ENCODE results near the gene GRB7.
"Not testable (repeated sequence)": the region's sequence is repeated elsewhere in the genome, so short reads cannot be mapped to it uniquely, and the experiment has no call there.

Gene GRB7

DNA sequence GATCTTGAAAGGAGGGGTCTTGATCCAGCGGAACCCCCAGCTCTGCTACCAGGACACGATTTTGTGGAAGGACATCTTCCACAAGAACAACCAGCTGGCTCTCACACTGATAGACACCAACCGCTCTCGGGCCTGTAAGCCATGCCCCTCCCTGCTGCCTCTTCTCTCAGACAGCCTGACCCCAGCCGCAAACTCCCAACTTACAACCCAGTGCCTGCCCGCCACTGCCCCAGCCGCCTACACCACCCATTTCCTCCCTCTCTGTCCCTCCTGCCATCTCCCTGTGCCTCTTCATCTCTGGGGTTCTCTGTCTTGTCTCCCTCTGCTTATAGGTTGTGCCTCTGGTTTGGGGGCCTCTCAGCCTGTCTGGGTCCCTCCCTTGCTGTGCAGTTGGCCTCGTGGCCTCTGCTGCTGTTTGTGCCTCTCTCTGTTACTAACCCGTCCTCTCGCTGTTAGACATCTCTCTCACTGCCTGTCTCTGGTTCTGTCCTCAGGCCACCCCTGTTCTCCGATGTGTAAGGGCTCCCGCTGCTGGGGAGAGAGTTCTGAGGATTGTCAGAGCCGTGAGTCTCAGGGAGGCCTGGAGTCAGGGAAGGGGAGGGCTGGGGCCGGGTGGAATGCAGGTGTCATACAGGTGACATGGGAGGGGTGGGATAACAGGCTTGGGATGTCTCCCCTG, 28.3 kb upstream of the GRB7 start:
- DNase-seq (ENCODE audit: low read depth in 2 of 3, low spot score in 1 of 3), result no peak

DNA sequence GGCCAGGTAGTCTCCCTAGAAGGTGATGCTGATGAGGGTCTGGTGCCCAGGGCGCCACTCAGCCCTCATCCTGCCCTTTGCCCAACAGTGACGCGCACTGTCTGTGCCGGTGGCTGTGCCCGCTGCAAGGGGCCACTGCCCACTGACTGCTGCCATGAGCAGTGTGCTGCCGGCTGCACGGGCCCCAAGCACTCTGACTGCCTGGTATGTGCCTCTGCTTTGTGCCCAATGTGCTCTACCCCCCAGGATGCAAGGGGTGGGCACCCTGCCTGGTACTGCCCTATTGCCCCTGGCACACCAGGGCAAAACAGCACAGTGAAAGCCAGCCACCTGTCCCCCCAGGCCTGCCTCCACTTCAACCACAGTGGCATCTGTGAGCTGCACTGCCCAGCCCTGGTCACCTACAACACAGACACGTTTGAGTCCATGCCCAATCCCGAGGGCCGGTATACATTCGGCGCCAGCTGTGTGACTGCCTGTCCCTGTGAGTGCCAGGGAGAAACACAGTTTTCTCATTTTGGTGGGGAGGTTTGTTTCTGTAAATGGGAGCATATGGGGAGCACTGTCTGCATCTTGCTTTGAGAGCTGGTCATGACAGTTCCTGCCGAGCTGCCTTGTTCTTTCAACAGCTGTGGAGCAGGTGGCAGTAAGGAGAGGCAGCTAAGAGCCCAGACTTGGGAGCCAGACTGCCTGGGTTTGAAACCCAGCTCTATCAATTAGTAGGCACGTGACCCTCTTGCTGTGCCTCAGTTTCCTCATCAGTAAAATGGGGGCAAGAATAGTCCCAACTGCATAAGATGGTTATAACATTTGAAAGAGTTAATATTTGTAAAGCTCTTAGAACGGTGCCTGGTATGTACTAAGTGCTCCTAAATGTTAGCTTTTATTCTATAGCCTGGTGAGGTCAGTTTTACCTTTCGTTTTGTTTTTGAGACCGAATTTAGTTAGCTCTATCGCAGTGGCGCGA, 27.5 kb upstream of the GRB7 start:
- no peak for DNase-seq (ENCODE audit: low read depth in 2 of 3, low spot score in 1 of 3)

- not testable (repeated sequence) for DNase-seq (ENCODE audit: low read depth in 2 of 3, low spot score in 1 of 3)
These were observed 26.7 kb upstream of the GRB7 start for GRCh38 chr17:39711071-39711470.

DNA sequence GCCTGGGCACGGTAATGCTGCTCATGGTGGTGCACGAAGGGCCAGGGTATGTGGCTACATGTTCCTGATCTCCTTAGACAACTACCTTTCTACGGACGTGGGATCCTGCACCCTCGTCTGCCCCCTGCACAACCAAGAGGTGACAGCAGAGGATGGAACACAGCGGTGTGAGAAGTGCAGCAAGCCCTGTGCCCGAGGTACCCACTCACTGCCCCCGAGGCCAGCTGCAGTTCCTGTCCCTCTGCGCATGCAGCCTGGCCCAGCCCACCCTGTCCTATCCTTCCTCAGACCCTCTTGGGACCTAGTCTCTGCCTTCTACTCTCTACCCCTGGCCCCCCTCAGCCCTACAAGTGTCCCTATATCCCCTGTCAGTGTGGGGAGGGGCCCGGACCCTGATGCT, 25.9 kb upstream of the GRB7 start:
- DNase-seq (ENCODE audit: low read depth in 2 of 3, low spot score in 1 of 3), result no peak

DNA sequence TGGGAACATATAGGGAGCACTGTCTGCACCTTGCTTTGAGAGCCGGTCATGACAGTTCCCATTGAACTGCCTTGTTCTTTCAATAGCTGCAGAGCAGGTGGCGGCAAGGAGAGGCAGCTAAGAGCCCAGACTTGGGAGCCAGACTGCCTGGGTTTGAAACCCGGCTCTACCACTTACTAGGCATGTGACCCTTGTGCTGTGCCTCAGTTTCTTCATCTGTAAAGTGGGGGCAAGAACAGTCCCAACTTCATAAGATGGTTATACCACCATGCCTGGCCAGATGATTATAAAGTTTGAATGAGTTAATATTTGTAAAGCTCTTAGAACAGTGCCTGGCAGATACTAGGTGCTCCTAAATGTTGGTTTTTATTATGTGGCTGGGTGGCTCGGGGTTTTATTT, 23.5 kb upstream of the GRB7 start:
- DNase-seq (ENCODE audit: low read depth in 2 of 3, low spot score in 1 of 3), result no peak

DNA sequence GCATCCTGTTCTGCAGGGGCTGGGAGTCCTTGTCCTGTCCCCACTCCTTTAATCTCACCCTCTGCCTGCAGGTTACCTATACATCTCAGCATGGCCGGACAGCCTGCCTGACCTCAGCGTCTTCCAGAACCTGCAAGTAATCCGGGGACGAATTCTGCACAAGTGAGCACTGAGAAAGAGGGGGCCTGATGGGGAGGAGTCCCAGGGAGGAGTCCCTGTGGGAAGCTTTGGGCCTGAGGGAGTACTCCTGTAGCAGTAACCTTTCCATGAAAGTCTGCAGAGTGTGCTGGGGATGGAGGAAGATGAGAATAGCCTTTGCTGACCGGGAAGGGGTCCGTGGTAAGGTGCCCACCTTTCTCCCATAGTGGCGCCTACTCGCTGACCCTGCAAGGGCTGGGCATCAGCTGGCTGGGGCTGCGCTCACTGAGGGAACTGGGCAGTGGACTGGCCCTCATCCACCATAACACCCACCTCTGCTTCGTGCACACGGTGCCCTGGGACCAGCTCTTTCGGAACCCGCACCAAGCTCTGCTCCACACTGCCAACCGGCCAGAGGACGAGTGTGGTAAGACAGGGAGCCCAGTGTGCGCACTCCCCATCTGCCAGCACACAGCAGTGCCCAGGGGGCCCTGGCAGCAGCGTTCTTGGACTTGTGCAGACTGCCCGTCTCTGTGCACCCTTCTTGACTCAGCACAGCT, 22.2 kb upstream of the GRB7 start:
- no peak for DNase-seq (ENCODE audit: low read depth in 2 of 3, low spot score in 1 of 3)

DNA sequence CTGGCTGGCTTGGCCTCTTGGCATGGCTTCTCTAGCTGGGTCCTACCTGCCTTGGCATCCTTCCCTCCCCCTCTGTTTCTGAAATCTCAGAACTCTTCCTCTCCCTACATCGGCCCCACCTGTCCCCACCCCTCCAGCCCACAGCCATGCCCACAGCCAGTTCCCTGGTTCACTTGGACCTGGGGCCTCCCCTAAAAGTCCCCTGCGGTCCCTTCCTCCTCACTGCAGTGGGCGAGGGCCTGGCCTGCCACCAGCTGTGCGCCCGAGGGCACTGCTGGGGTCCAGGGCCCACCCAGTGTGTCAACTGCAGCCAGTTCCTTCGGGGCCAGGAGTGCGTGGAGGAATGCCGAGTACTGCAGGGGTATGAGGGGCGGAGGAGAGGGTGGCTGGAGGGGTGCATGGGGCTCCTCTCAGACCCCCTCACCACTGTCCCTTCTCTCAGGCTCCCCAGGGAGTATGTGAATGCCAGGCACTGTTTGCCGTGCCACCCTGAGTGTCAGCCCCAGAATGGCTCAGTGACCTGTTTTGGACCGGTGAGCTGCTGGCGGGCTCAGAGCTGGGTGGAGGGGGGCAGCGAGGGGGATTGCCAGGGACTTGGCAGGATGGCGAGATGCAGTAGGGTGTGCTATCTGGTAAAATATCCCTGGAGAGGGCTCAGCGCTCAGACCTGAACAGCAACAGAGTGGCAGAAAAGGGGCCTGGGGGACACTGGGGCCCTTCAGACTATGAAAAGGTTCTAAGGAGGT, 21.5 kb upstream of the GRB7 start:
- DNase-seq (ENCODE audit: low read depth in 2 of 3, low spot score in 1 of 3), result no peak

DNA sequence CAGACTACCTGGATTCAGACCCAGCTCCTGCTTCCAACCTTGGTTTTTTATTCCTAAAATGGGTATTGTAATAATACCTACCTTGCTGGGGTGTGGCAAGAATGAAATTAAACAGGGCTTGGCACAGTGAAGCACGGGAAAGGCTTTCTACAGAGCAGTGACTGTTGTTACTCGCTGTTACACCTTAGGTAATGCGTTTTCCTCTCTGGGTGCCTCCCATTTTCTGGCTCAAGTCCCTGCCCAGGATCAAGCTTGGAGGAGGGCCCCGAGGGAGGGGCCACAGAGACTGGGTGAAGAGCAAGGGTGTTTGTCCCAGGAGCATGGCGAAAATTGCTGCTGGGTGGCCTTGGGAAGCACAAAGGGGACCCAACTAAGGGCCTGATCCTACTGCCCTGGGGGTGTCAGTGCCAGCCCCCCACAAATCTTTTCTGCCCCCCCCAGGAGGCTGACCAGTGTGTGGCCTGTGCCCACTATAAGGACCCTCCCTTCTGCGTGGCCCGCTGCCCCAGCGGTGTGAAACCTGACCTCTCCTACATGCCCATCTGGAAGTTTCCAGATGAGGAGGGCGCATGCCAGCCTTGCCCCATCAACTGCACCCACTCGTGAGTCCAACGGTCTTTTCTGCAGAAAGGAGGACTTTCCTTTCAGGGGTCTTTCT, 20.7 kb upstream of the GRB7 start:
- DNase-seq (ENCODE audit: low read depth in 2 of 3, low spot score in 1 of 3), result no peak

- DNase-seq (ENCODE audit: low read depth in 2 of 3, low spot score in 1 of 3), result no peak
These were observed 20.1 kb upstream of the GRB7 start for GRCh38 chr17:39717660-39718059.

- no peak for DNase-seq (ENCODE audit: low read depth in 2 of 3, low spot score in 1 of 3)
These were observed 18.0 kb upstream of the GRB7 start for GRCh38 chr17:39719563-39720355.

DNA sequence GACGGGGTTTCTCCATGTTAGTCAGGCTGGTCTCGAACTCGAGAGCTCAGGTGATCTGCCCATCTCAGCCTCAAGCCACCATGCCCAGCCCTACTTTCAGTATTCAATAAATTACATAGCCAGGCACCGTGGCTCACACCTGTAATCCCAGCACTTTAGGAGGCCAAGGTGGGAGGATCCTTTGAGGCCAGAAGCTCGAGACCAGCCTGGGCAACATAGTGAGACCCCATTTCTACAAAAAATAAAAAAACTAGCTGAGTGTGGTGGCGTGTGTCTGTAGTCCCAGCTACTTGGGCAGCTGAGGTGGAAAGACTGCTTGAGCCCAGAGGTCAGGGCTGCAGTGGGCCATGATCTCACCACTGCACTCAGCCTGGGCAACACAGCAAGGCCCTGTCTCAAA, 15.6 kb upstream of the GRB7 start:
- no peak for DNase-seq (ENCODE audit: low read depth in 2 of 3, low spot score in 1 of 3)

DNA sequence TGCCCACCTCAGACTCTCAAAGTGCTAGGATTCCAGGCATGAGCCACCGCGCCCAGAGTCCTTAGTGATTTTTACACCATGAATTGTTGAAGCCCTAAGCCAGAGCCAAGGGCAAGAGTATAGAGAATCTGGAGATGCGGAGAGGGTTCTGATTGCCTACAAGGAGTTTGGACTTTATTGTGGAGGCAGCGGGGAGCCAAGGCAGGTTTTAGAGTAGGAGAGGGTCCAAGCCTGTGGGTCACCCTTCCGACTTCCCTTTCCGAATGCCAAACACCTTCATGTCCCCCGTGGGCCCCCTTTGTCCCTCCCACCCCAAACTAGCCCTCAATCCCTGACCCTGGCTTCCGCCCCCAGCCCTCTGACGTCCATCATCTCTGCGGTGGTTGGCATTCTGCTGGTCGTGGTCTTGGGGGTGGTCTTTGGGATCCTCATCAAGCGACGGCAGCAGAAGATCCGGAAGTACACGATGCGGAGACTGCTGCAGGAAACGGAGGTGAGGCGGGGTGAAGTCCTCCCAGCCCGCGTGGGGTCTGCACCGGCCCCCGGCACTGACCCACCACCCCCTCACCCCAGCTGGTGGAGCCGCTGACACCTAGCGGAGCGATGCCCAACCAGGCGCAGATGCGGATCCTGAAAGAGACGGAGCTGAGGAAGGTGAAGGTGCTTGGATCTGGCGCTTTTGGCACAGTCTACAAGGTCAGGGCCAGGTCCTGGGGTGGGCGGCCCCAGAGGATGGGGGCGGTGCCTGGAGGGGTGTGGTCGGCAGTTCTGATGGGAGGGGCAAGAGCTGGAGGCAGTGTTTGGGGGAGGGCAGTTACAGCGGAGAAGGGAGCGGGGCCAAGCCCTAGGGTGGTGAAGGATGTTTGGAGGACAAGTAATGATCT, 14.5 kb upstream of the GRB7 start:
- DNase-seq (ENCODE audit: low read depth in 2 of 3, low spot score in 1 of 3), result no peak

GRCh38 chr17:39724731-39725130, 13.0 kb upstream of the GRB7 start:
- no peak for DNase-seq (ENCODE audit: low read depth in 2 of 3, low spot score in 1 of 3)

DNA sequence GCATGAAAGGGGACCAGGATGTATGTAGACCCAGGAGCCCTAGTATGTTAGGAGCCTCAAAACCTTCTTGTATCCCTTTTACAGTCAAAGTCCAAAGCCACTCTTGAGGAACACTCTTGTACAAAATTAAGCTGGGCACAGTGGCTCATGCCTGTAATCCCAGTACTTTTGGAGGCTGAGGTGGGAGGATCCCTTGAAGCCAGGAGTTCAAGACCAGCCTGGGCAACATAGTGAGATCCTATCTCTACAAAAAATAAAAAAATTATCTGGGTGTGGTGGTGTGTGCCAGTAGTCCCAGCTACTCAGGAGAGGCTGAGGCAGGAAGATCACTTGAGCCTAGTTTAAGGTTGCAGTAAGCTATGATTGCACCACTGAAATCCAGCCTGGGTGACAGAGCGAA, 11.8 kb upstream of the GRB7 start:
- DNase-seq (ENCODE audit: low read depth in 2 of 3, low spot score in 1 of 3), result not testable (repeated sequence)

DNA sequence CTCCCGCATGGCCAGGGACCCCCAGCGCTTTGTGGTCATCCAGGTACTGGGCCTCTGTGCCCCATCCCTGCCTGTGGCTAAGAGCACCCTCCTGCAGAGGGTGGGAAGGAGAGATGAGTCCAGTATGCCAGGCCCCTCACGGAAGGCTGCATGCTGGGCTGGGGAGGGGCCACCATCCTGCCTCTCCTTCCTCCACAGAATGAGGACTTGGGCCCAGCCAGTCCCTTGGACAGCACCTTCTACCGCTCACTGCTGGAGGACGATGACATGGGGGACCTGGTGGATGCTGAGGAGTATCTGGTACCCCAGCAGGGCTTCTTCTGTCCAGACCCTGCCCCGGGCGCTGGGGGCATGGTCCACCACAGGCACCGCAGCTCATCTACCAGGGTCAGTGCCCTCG, 11.1 kb upstream of the GRB7 start:
- DNase-seq (ENCODE audit: low read depth in 2 of 3, low spot score in 1 of 3), result no peak

DNA sequence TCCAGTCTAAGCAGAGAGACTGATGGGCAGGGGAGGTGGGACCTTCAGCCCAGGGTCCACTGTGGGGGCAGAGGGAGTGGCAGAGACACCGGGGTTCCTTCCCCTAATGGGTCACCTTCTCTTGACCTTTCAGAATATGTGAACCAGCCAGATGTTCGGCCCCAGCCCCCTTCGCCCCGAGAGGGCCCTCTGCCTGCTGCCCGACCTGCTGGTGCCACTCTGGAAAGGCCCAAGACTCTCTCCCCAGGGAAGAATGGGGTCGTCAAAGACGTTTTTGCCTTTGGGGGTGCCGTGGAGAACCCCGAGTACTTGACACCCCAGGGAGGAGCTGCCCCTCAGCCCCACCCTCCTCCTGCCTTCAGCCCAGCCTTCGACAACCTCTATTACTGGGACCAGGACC, 10.2 kb upstream of the GRB7 start:
- no peak for DNase-seq (ENCODE audit: low read depth in 2 of 3, low spot score in 1 of 3)

- DNase-seq (ENCODE audit: low read depth in 2 of 3, low spot score in 1 of 3), result no peak
These were observed 8.4 kb upstream of the GRB7 start for GRCh38 chr17:39729280-39729851.

DNA sequence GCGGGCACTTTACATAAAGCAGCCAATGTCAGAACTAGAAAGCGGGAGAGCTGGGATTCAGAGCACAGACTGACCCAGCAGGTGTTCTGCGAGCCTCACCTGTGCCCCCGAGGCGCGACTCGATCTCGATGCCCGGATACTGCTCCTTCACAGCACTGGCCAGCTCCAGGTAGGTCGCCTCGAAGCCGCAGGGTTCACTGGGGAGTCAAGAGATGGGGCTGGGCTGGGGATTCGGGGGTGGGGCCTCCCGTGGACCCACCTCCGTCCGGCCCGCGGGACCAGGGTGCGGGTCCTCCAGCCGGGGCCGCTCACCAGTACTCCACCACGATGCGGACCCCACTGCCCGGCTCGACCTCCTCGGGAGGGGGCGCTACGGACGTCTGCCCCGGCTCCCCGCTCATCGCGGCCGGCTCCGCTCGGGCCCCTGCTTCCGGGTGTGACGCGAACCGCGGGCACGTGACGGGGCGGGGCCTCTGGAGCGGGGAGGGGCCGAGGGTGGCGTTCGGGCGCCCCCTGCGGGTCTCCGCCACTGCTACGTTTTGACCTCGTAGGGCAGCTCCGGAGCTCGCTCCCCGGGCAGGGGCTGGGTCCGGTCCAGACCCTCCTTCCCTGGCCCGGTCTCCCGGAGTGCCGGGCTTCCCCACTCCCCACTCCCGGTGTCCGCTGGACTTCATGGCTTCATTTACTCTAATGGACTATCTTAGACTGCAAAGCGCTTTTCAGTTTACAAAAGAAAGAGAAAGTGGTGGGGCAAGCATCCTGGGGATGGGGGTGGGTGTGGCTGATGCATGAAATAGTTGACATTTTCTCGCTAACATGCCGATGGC, 7.4 kb upstream of the GRB7 start, which contains the start of gene MIEN1:
TSS of gene MIEN1 (minus strand) at position 438 of the 827 bp plus-strand sequence. CDS start at position 401, 37 bp downstream.
- DNase-seq (ENCODE audit: low read depth in 2 of 3, low spot score in 1 of 3), result peak; percentile 88 to 97 (median 91)
